ENCODE data around the gene ZBTB7C. TPM values are rescaled to one million over a fixed set of nuclear protein-coding genes. Genes with fewer than 3 reads are reported as not detected.

Gene ZBTB7C
- polyA plus RNA-seq, 1 donor (not counting 4 experiments of a cell fraction or from before 2014, with no cell fraction given), result 0.58 TPM

DNA sequence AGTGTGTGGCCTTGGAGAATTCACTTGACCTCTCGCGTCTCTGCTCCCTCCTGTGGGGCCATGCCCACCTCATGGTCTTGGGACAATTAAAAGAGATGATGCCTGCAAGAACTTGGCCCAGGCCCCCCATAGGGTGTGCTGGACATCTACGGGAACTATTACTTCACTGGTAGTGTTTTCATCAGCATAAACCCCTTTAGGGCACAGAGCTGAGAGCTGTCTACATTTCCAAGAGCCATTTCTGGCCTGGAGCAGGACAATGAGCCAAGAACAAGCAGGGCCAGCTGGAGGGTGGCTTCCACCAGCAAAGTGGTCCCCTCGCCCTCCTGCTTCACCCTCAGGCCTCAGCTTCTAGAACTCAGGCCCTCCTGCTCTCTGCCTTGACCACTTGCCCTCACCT is 232.3 kb downstream of the ZBTB7C start:
- no peak for FAIRE-seq

DNA sequence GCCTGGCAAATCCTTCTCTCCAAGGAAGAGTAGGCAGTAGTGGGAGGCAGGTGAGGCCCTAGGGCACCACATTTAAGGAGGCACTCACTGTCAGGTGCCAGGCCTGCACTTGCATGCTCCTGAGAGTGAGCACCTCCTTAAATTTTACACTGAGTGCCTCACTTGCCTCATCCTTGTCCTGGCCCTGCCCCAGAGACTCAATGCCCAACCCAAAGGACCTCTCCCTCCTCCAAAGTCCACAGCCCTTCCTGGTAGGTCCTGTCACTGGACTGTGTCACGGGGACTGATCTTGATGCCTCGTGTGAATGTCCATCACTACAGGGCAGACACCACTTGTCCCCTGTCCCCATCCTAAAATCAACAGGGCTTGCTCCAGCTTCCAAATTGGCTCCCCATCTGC is 235.6 kb downstream of the ZBTB7C start:
- H2AFZ ChIP-seq (ENCODE audit: control insufficient read depth, low read length), result no peak overlapping the region

More for the DNA sequence above, 232.3 kb downstream of the ZBTB7C start:
- Histone ChIP-seq H3K9me3 (ENCODE audit: control insufficient read depth, low read depth, low read length) (no peaks in the 10 kb centered on the region), H3K79me2 (ENCODE audit: control insufficient read depth, insufficient read depth, low read length) (no peaks in the 10 kb centered on the region), H3K4me3 (ENCODE audit: control insufficient read depth in 2 of 3, extremely low read depth in 1 of 3, insufficient read depth in 2 of 3, low read depth in 1 of 3, low read length in 3 of 3) (no peak overlapping the region), H3K9ac (ENCODE audit: control insufficient read depth, extremely low read depth, insufficient read depth, low read length) (no peak overlapping the region), H2AFZ (ENCODE audit: control insufficient read depth, low read length) (no peak overlapping the region), H4K20me1 (ENCODE audit: control insufficient read depth, extremely low read depth, insufficient read depth, low read length) (no peaks in the 10 kb centered on the region), H3K27ac (ENCODE audit: control insufficient read depth, insufficient read depth, low read length) (no peak overlapping the region), H3K36me3 (ENCODE audit: control insufficient read depth in 2 of 2, extremely low read depth in 1 of 2, insufficient read depth in 2 of 2, low read length in 2 of 2) (no peaks in the 10 kb centered on the region), H3K9me1 (ENCODE audit: control insufficient read depth, extremely low read depth, insufficient read depth, low read length) (no peaks in the 10 kb centered on the region), H3K4me1 (ENCODE audit: control insufficient read depth, extremely low read depth, insufficient read depth, low read length) (no peaks in the 10 kb centered on the region), H3K4me2 (ENCODE audit: control insufficient read depth, extremely low read depth, insufficient read depth, low read depth, low read length) (no peak overlapping the region), H3K27me3 (ENCODE audit: control insufficient read depth, extremely low read depth, insufficient read depth, low read length) (no peaks in the 10 kb centered on the region)
- TF ChIP-seq, protein P1, sequence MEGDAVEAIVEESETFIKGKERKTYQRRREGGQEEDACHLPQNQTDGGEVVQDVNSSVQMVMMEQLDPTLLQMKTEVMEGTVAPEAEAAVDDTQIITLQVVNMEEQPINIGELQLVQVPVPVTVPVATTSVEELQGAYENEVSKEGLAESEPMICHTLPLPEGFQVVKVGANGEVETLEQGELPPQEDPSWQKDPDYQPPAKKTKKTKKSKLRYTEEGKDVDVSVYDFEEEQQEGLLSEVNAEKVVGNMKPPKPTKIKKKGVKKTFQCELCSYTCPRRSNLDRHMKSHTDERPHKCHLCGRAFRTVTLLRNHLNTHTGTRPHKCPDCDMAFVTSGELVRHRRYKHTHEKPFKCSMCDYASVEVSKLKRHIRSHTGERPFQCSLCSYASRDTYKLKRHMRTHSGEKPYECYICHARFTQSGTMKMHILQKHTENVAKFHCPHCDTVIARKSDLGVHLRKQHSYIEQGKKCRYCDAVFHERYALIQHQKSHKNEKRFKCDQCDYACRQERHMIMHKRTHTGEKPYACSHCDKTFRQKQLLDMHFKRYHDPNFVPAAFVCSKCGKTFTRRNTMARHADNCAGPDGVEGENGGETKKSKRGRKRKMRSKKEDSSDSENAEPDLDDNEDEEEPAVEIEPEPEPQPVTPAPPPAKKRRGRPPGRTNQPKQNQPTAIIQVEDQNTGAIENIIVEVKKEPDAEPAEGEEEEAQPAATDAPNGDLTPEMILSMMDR (optimal IDR thresholded peaks at IDR 0.05 in 1 of 3, IDR thresholded peaks at IDR 0.05 in 1 of 3, conservative IDR thresholded peaks at IDR 0.05 in 1 of 3; ENCODE audit: extremely low read depth in 1 of 3, insufficient read depth in 2 of 3, low read length in 3 of 3), result no peak
- TF ChIP-seq EZH2 (IDR thresholded peaks at IDR 0.05; ENCODE audit: low read length), result no peak
- dilution Hi-C loops (cut with MboI; ENCODE audit: extremely low pct_ligation_motif_present, low sequenced_read_pairs), result no loop called here
- no peak for DNase-seq (ENCODE audit: low read depth, low spot score)

More for the DNA sequence above, 235.6 kb downstream of the ZBTB7C start:
- no peak overlapping the region for H3K4me2 ChIP-seq (ENCODE audit: control insufficient read depth, extremely low read depth, insufficient read depth, low read depth, low read length)
- H3K9me3 ChIP-seq (ENCODE audit: control insufficient read depth, low read depth, low read length), result no peaks in the 10 kb centered on the region
- no peaks in the 10 kb centered on the region for H4K20me1 ChIP-seq (ENCODE audit: control insufficient read depth, extremely low read depth, insufficient read depth, low read length)
- no peak overlapping the region for H3K9ac ChIP-seq (ENCODE audit: control insufficient read depth, extremely low read depth, insufficient read depth, low read length)
- TF ChIP-seq, protein P1 (optimal IDR thresholded peaks at IDR 0.05 in 1 of 3, IDR thresholded peaks at IDR 0.05 in 1 of 3, conservative IDR thresholded peaks at IDR 0.05 in 1 of 3; ENCODE audit: extremely low read depth in 1 of 3, insufficient read depth in 2 of 3, low read length in 3 of 3), result no peak
- no peak for TF ChIP-seq EZH2 (IDR thresholded peaks at IDR 0.05; ENCODE audit: low read length)
- H3K4me3 ChIP-seq (ENCODE audit: control insufficient read depth in 2 of 3, extremely low read depth in 1 of 3, insufficient read depth in 2 of 3, low read depth in 1 of 3, low read length in 3 of 3), result no peak overlapping the region
- H3K4me1 ChIP-seq (ENCODE audit: control insufficient read depth, extremely low read depth, insufficient read depth, low read length), result no peaks in the 10 kb centered on the region
- H3K79me2 ChIP-seq (ENCODE audit: control insufficient read depth, insufficient read depth, low read length), result no peaks in the 10 kb centered on the region
- peaks cover 14% of the 10 kb centered on the region for H3K27me3 ChIP-seq (ENCODE audit: control insufficient read depth, extremely low read depth, insufficient read depth, low read length)
- H3K9me1 ChIP-seq (ENCODE audit: control insufficient read depth, extremely low read depth, insufficient read depth, low read length), result no peaks in the 10 kb centered on the region
- no peaks in the 10 kb centered on the region for H3K36me3 ChIP-seq (ENCODE audit: control insufficient read depth in 2 of 2, extremely low read depth in 1 of 2, insufficient read depth in 2 of 2, low read length in 2 of 2)
- no peak overlapping the region for H3K27ac ChIP-seq (ENCODE audit: control insufficient read depth, insufficient read depth, low read length)
- DNase-seq (ENCODE audit: low read depth, low spot score) (no peak), FAIRE-seq (no peak)
- dilution Hi-C loops (cut with MboI; ENCODE audit: extremely low pct_ligation_motif_present, low sequenced_read_pairs), result no loop called here
